Choroid plexus epithelial cell (primary cell): ENCODE measurements around the gene PLSCR4.

Source experiments
- DNase-seq: peaks from one replicate; pipeline ENCODE4 v3.0.0-alpha.2; 2010; ENCODE audit warnings: low read depth
- H3K4me3 ChIP-seq: 2 replicates; pipeline ENCODE4 v1.5.1; 2011; ENCODE audit warnings: low read depth, mild to moderate bottlenecking, control low read depth, low read length, moderate library complexity
- CTCF ChIP-seq: conservative IDR thresholded peaks from 2 replicates; pipeline ENCODE4 v1.5.1; 2011; ENCODE audit warnings: low read depth, mild to moderate bottlenecking, control low read depth, inconsistent platforms, low read length, moderate library complexity

PLSCR4 gene

GRCh38 chr3:146142757-146143156, 108.1 kb downstream of the PLSCR4 start:
- no peak for TF ChIP-seq CTCF
- H3K4me3 ChIP-seq: no peak overlapping the region
- DNase-seq: peak; percentile 79
